ENCODE data around the gene RNF227. TPM values are rescaled to one million over a fixed set of nuclear protein-coding genes. Genes with fewer than 3 reads are reported as not detected.

Gene RNF227
- total and polyA plus RNA-seq, 2 of the 13 experiments (the other 11 are each of a cell fraction or from before 2014, with no cell fraction given), result 0.20 to 0.79 TPM

DNA sequence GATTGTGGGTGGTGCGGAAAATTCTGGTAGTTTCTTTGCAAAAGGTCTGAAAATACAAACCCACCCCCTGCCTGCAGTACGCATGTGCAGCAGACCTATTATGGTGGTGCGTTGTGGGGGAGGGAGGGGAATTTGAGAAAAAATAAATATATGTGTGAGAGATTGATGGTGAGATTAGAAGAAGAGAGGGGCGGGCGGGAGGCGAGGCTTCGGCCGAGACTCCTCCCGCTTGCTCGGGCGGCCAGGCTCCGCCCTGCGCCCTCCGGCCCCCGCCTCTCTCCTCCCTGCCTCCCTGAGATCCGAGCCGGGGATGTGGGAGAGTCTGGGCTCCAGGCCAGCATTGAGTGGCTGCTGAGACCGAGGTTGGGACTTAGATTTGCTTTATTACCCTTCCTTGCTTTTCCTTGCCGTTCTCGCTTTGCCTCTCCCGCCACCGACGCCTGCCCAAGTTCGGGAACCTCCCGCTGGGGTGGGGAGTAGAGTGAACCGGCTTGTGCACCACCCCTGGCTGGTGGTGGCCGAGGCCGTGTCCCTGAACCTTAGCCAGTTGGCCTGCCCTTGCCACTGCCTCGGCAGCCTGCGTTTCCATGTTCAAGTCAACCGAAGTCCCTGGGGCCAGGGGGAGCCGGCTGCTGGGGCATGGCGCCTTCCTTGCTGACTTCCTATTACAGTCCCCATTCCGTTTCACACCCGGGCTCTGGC lies 28.5 kb downstream of the RNF227 start (continued):
- TF ChIP-seq, protein P1, sequence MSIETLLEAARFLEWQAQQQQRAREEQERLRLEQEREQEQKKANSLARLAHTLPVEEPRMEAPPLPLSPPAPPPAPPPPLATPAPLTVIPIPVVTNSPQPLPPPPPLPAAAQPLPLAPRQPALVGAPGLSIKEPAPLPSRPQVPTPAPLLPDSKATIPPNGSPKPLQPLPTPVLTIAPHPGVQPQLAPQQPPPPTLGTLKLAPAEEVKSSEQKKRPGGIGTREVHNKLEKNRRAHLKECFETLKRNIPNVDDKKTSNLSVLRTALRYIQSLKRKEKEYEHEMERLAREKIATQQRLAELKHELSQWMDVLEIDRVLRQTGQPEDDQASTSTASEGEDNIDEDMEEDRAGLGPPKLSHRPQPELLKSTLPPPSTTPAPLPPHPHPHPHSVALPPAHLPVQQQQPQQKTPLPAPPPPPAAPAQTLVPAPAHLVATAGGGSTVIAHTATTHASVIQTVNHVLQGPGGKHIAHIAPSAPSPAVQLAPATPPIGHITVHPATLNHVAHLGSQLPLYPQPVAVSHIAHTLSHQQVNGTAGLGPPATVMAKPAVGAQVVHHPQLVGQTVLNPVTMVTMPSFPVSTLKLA (IDR thresholded peaks at IDR 0.05), result no peak
- TF ChIP-seq, protein P2, sequence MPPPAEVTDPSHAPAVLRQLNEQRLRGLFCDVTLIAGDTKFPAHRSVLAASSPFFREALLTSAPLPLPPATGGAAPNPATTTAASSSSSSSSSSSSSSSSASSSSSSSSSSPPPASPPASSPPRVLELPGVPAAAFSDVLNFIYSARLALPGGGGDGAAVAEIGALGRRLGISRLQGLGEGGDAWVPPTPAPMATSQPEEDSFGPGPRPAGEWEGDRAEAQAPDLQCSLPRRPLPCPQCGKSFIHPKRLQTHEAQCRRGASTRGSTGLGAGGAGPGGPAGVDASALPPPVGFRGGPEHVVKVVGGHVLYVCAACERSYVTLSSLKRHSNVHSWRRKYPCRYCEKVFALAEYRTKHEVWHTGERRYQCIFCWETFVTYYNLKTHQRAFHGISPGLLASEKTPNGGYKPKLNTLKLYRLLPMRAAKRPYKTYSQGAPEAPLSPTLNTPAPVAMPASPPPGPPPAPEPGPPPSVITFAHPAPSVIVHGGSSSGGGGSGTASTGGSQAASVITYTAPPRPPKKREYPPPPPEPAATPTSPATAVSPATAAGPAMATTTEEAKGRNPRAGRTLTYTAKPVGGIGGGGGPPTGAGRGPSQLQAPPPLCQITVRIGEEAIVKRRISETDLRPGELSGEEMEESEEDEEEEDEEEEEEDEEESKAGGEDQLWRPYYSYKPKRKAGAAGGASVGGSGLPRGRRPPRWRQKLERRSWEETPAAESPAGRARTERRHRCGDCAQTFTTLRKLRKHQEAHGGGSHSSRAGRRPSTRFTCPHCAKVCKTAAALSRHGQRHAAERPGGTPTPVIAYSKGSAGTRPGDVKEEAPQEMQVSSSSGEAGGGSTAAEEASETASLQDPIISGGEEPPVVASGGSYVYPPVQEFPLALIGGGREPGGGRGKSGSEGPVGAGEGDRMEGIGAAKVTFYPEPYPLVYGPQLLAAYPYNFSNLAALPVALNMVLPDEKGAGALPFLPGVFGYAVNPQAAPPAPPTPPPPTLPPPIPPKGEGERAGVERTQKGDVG (CRISPR knock-in tag; IDR thresholded peaks at IDR 0.05; ENCODE audit: borderline replicate concordance), result 0 out of 2 replicates have a peak, but pooled peaks have one; percentile 59
- TF ChIP-seq ZMAT5 (CRISPR knock-in tag; IDR thresholded peaks at IDR 0.05; ENCODE audit: borderline replicate concordance, low read depth) (no peak), ZSCAN12 (CRISPR knock-in tag; IDR thresholded peaks at IDR 0.05) (no peak), PAWR (CRISPR knock-in tag; IDR thresholded peaks at IDR 0.05; ENCODE audit: borderline replicate concordance) (no peak), ZNF143 (CRISPR knock-in tag; IDR thresholded peaks at IDR 0.05) (no peak), THRA (CRISPR knock-in tag; IDR thresholded peaks at IDR 0.05; ENCODE audit: borderline replicate concordance) (0 out of 2 replicates have a peak, but pooled peaks have one; percentile 12), ZNF567 (CRISPR knock-in tag; IDR thresholded peaks at IDR 0.05; ENCODE audit: borderline replicate concordance) (no peak), ZSCAN21 (CRISPR knock-in tag; IDR thresholded peaks at IDR 0.05; ENCODE audit: borderline replicate concordance) (no peak), ZNF687 (CRISPR knock-in tag; IDR thresholded peaks at IDR 0.05) (peak; percentile 89)
- TF ChIP-seq, protein P3, sequence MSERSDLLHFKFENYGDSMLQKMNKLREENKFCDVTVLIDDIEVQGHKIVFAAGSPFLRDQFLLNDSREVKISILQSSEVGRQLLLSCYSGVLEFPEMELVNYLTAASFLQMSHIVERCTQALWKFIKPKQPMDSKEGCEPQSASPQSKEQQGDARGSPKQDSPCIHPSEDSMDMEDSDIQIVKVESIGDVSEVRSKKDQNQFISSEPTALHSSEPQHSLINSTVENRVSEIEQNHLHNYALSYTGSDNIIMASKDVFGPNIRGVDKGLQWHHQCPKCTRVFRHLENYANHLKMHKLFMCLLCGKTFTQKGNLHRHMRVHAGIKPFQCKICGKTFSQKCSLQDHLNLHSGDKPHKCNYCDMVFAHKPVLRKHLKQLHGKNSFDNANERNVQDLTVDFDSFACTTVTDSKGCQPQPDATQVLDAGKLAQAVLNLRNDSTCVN (CRISPR knock-in tag; IDR thresholded peaks at IDR 0.05; ENCODE audit: borderline replicate concordance), result no peak
- TF ChIP-seq, protein P4, sequence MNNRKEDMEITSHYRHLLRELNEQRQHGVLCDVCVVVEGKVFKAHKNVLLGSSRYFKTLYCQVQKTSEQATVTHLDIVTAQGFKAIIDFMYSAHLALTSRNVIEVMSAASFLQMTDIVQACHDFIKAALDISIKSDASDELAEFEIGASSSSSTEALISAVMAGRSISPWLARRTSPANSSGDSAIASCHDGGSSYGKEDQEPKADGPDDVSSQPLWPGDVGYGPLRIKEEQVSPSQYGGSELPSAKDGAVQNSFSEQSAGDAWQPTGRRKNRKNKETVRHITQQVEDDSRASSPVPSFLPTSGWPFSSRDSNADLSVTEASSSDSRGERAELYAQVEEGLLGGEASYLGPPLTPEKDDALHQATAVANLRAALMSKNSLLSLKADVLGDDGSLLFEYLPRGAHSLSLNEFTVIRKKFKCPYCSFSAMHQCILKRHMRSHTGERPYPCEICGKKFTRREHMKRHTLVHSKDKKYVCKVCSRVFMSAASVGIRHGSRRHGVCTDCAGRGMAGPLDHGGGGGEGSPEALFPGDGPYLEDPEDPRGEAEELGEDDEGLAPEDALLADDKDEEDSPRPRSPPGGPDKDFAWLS (CRISPR knock-in tag; IDR thresholded peaks at IDR 0.05; ENCODE audit: borderline replicate concordance), result no peak
